ENCODE measurements around the gene PLAAT5.
"Not testable (repeated sequence)": the region's sequence is repeated elsewhere in the genome, so short reads cannot be mapped to it uniquely, and the experiment has no call there.

Gene PLAAT5

GRCh38 chr11:63472372-63472771, 18.6 kb downstream of the PLAAT5 start:
- Histone ChIP-seq H3K36me3 (ENCODE audit: control insufficient read depth in 1 of 2, insufficient read depth in 2 of 2, low read length in 2 of 2) (no peaks in the 10 kb centered on the region), H3K27me3 (ENCODE audit: low read depth, low read length) (no peaks in the 10 kb centered on the region), H3K27ac (ENCODE audit: low read length) (no peak overlapping the region), H3K9me3 (ENCODE audit: control insufficient read depth in 1 of 2, low read length in 2 of 2) (no peaks in the 10 kb centered on the region), H3K4me1 (ENCODE audit: control insufficient read depth in 1 of 2, insufficient read depth in 2 of 2, low read length in 2 of 2) (no peaks in the 10 kb centered on the region), H3K4me3 (ENCODE audit: low read depth in 1 of 2, low read length in 2 of 2) (no peak overlapping the region)

- no peaks in the 10 kb centered on the region for H3K9me3 ChIP-seq (ENCODE audit: control insufficient read depth in 1 of 2, low read length in 2 of 2)
- H3K36me3 ChIP-seq (ENCODE audit: control insufficient read depth in 1 of 2, insufficient read depth in 2 of 2, low read length in 2 of 2), result no peaks in the 10 kb centered on the region
- no peaks in the 10 kb centered on the region for H3K4me1 ChIP-seq (ENCODE audit: control insufficient read depth in 1 of 2, insufficient read depth in 2 of 2, low read length in 2 of 2)
- H3K4me3 ChIP-seq (ENCODE audit: low read depth in 1 of 2, low read length in 2 of 2), result no peak overlapping the region
- no peaks in the 10 kb centered on the region for H3K27me3 ChIP-seq (ENCODE audit: low read depth, low read length)
- no peak overlapping the region for H3K27ac ChIP-seq (ENCODE audit: low read length)
These were observed 20.7 kb downstream of the PLAAT5 start for GRCh38 chr11:63470311-63470710.

- H3K9me3 ChIP-seq (ENCODE audit: control insufficient read depth in 1 of 2, low read length in 2 of 2), result no peaks in the 10 kb centered on the region
- H3K27ac ChIP-seq (ENCODE audit: low read length), result no peak overlapping the region
- H3K27me3 ChIP-seq (ENCODE audit: low read depth, low read length), result no peaks in the 10 kb centered on the region
- H3K36me3 ChIP-seq (ENCODE audit: control insufficient read depth in 1 of 2, insufficient read depth in 2 of 2, low read length in 2 of 2), result no peaks in the 10 kb centered on the region
- no peak overlapping the region for H3K4me3 ChIP-seq (ENCODE audit: low read depth in 1 of 2, low read length in 2 of 2)
- no peaks in the 10 kb centered on the region for H3K4me1 ChIP-seq (ENCODE audit: control insufficient read depth in 1 of 2, insufficient read depth in 2 of 2, low read length in 2 of 2)
These were observed 28.8 kb downstream of the PLAAT5 start for GRCh38 chr11:63462137-63462536.

GRCh38 chr11:63459586-63459985, 31.4 kb downstream of the PLAAT5 start:
- no peaks in the 10 kb centered on the region for H3K27me3 ChIP-seq (ENCODE audit: low read depth, low read length)
- H3K36me3 ChIP-seq (ENCODE audit: control insufficient read depth in 1 of 2, insufficient read depth in 2 of 2, low read length in 2 of 2), result no peaks in the 10 kb centered on the region
- H3K9me3 ChIP-seq (ENCODE audit: control insufficient read depth in 1 of 2, low read length in 2 of 2), result no peaks in the 10 kb centered on the region
- H3K27ac ChIP-seq (ENCODE audit: low read length), result no peak overlapping the region
- H3K4me3 ChIP-seq (ENCODE audit: low read depth in 1 of 2, low read length in 2 of 2), result no peak overlapping the region
- H3K4me1 ChIP-seq (ENCODE audit: control insufficient read depth in 1 of 2, insufficient read depth in 2 of 2, low read length in 2 of 2), result no peaks in the 10 kb centered on the region

- Histone ChIP-seq H3K4me1 (ENCODE audit: control insufficient read depth in 1 of 2, insufficient read depth in 2 of 2, low read length in 2 of 2) (no peaks in the 10 kb centered on the region), H3K9me3 (ENCODE audit: control insufficient read depth in 1 of 2, low read length in 2 of 2) (no peaks in the 10 kb centered on the region), H3K27ac (ENCODE audit: low read length) (no peak overlapping the region), H3K36me3 (ENCODE audit: control insufficient read depth in 1 of 2, insufficient read depth in 2 of 2, low read length in 2 of 2) (no peaks in the 10 kb centered on the region), H3K4me3 (ENCODE audit: low read depth in 1 of 2, low read length in 2 of 2) (no peak overlapping the region), H3K27me3 (ENCODE audit: low read depth, low read length) (no peaks in the 10 kb centered on the region)
These were observed 42.3 kb downstream of the PLAAT5 start for GRCh38 chr11:63448646-63449045.

- no peaks in the 10 kb centered on the region for H3K4me1 ChIP-seq (ENCODE audit: control insufficient read depth in 1 of 2, insufficient read depth in 2 of 2, low read length in 2 of 2)
- H3K4me3 ChIP-seq (ENCODE audit: low read depth in 1 of 2, low read length in 2 of 2), result no peak overlapping the region
- H3K27ac ChIP-seq (ENCODE audit: low read length), result no peak overlapping the region
- no peaks in the 10 kb centered on the region for H3K27me3 ChIP-seq (ENCODE audit: low read depth, low read length)
- no peaks in the 10 kb centered on the region for H3K36me3 ChIP-seq (ENCODE audit: control insufficient read depth in 1 of 2, insufficient read depth in 2 of 2, low read length in 2 of 2)
- H3K9me3 ChIP-seq (ENCODE audit: control insufficient read depth in 1 of 2, low read length in 2 of 2), result peaks cover 0 to 3% of the 10 kb centered on the region in 2 donors
These were observed 45.2 kb downstream of the PLAAT5 start for GRCh38 chr11:63445720-63446119.

- H3K4me1 ChIP-seq (ENCODE audit: control insufficient read depth in 1 of 2, insufficient read depth in 2 of 2, low read length in 2 of 2), result no peaks in the 10 kb centered on the region
- H3K27ac ChIP-seq (ENCODE audit: low read length), result no peak overlapping the region
- peaks cover 0 to 3% of the 10 kb centered on the region in 2 donors for H3K9me3 ChIP-seq (ENCODE audit: control insufficient read depth in 1 of 2, low read length in 2 of 2)
- no peaks in the 10 kb centered on the region for H3K36me3 ChIP-seq (ENCODE audit: control insufficient read depth in 1 of 2, insufficient read depth in 2 of 2, low read length in 2 of 2)
- no peaks in the 10 kb centered on the region for H3K27me3 ChIP-seq (ENCODE audit: low read depth, low read length)
- no peak overlapping the region for H3K4me3 ChIP-seq (ENCODE audit: low read depth in 1 of 2, low read length in 2 of 2)
These were observed 45.8 kb downstream of the PLAAT5 start for GRCh38 chr11:63445118-63445517.

GRCh38 chr11:63444160-63444559, 46.8 kb downstream of the PLAAT5 start:
- H3K4me3 ChIP-seq (ENCODE audit: low read depth in 1 of 2, low read length in 2 of 2), result no peak overlapping the region
- no peak overlapping the region for H3K27ac ChIP-seq (ENCODE audit: low read length)
- H3K27me3 ChIP-seq (ENCODE audit: low read depth, low read length), result no peaks in the 10 kb centered on the region
- no peaks in the 10 kb centered on the region for H3K4me1 ChIP-seq (ENCODE audit: control insufficient read depth in 1 of 2, insufficient read depth in 2 of 2, low read length in 2 of 2)
- peaks cover 0 to 3% of the 10 kb centered on the region in 2 donors for H3K9me3 ChIP-seq (ENCODE audit: control insufficient read depth in 1 of 2, low read length in 2 of 2)
- H3K36me3 ChIP-seq (ENCODE audit: control insufficient read depth in 1 of 2, insufficient read depth in 2 of 2, low read length in 2 of 2), result no peaks in the 10 kb centered on the region

- H3K36me3 ChIP-seq (ENCODE audit: control insufficient read depth in 1 of 2, insufficient read depth in 2 of 2, low read length in 2 of 2), result no peaks in the 10 kb centered on the region
- no peak overlapping the region for H3K4me3 ChIP-seq (ENCODE audit: low read depth in 1 of 2, low read length in 2 of 2)
- no peaks in the 10 kb centered on the region for H3K4me1 ChIP-seq (ENCODE audit: control insufficient read depth in 1 of 2, insufficient read depth in 2 of 2, low read length in 2 of 2)
- no peaks in the 10 kb centered on the region for H3K27me3 ChIP-seq (ENCODE audit: low read depth, low read length)
- H3K27ac ChIP-seq (ENCODE audit: low read length), result no peak overlapping the region
- peaks cover 0 to 3% of the 10 kb centered on the region in 2 donors for H3K9me3 ChIP-seq (ENCODE audit: control insufficient read depth in 1 of 2, low read length in 2 of 2)
These were observed 47.3 kb downstream of the PLAAT5 start for GRCh38 chr11:63443714-63444113.

GRCh38 chr11:63435831-63436230, 55.1 kb downstream of the PLAAT5 start:
- not testable (repeated sequence) for H3K4me3 ChIP-seq (ENCODE audit: low read depth in 1 of 2, low read length in 2 of 2); H3K4me1 ChIP-seq (ENCODE audit: control insufficient read depth in 1 of 2, insufficient read depth in 2 of 2, low read length in 2 of 2); H3K9me3 ChIP-seq (ENCODE audit: control insufficient read depth in 1 of 2, low read length in 2 of 2); H3K27me3 ChIP-seq (ENCODE audit: low read depth, low read length); H3K27ac ChIP-seq (ENCODE audit: low read length); H3K36me3 ChIP-seq (ENCODE audit: control insufficient read depth in 1 of 2, insufficient read depth in 2 of 2, low read length in 2 of 2)

GRCh38 chr11:63435351-63435750, 55.6 kb downstream of the PLAAT5 start:
- H3K27me3 ChIP-seq (ENCODE audit: low read depth, low read length); H3K27ac ChIP-seq (ENCODE audit: low read length); H3K4me3 ChIP-seq (ENCODE audit: low read depth in 1 of 2, low read length in 2 of 2); H3K36me3 ChIP-seq (ENCODE audit: control insufficient read depth in 1 of 2, insufficient read depth in 2 of 2, low read length in 2 of 2); H3K9me3 ChIP-seq (ENCODE audit: control insufficient read depth in 1 of 2, low read length in 2 of 2); H3K4me1 ChIP-seq (ENCODE audit: control insufficient read depth in 1 of 2, insufficient read depth in 2 of 2, low read length in 2 of 2): not testable (repeated sequence)

- H3K27me3 ChIP-seq (ENCODE audit: low read depth, low read length); H3K27ac ChIP-seq (ENCODE audit: low read length); H3K4me1 ChIP-seq (ENCODE audit: control insufficient read depth in 1 of 2, insufficient read depth in 2 of 2, low read length in 2 of 2); H3K36me3 ChIP-seq (ENCODE audit: control insufficient read depth in 1 of 2, insufficient read depth in 2 of 2, low read length in 2 of 2); H3K4me3 ChIP-seq (ENCODE audit: low read depth in 1 of 2, low read length in 2 of 2); H3K9me3 ChIP-seq (ENCODE audit: control insufficient read depth in 1 of 2, low read length in 2 of 2): not testable (repeated sequence)
These were observed 60.2 kb downstream of the PLAAT5 start for GRCh38 chr11:63430731-63431130.
